WTC11 (cell line): Measurements from ENCODE around the gene SERPINB8. TPM values are rescaled to one million over a fixed set of nuclear protein-coding genes. Genes with fewer than 3 reads are reported as not detected.

Experiments
- ATAC-seq: fragments of 200-7000 bp; cut with Tn5 transposase; 2 replicates; pipeline ENCODE4 v1.10.0; 2021; ENCODE audit warnings: mild to moderate bottlenecking, moderate library complexity
- CTCF ChIA-PET: fragments of 300-600 bp; sonication (Branson Sonifier 250); formaldehyde crosslinking; loops from one replicate; lab custom pipeline; 2021; ENCODE audit warnings: antibody characterized with exemption; lab: Charles Lee
- POLR2A ChIA-PET: fragments of 350-600 bp; sonication (Branson Sonifier 250); formaldehyde crosslinking; loops from one replicate; lab custom pipeline; 2021; ENCODE audit warnings: antibody characterized with exemption; lab: Charles Lee
- DNase-seq: peaks from one replicate; pipeline ENCODE4 v3.0.0; 2021; ENCODE audit warnings: low spot score
- H3K27ac Mint-ChIP-seq: 2 replicates; pipeline ENCODE4 v1.8.0; 2021; ENCODE audit warnings: mixed read lengths
- H3K27me3 Mint-ChIP-seq: 2 replicates; pipeline ENCODE4 v1.8.0; 2021; ENCODE audit warnings: low read depth, mild to moderate bottlenecking, moderate library complexity, mixed read lengths
- H3K36me3 Mint-ChIP-seq: 2 replicates; pipeline ENCODE4 v1.8.0; 2021; ENCODE audit warnings: mixed read lengths
- H3K4me1 Mint-ChIP-seq: 2 replicates; pipeline ENCODE4 v1.8.0; 2022; ENCODE audit warnings: mixed read lengths
- H3K4me3 Mint-ChIP-seq: 2 replicates; pipeline ENCODE4 v1.8.0; 2021; ENCODE audit warnings: mild to moderate bottlenecking, moderate library complexity, mixed read lengths
- H3K9me3 Mint-ChIP-seq: 2 replicates; pipeline ENCODE4 v1.8.0; 2021; ENCODE audit warnings: mixed read lengths
- ATF1 ChIP-seq: sonication (generic); formaldehyde crosslinking; IDR thresholded peaks from 2 replicates; pipeline ENCODE4 v1.8.1; 2023; ENCODE audit warnings: mild to moderate bottlenecking, moderate library complexity, missing genetic modification reagents
- CDX4 ChIP-seq: fragments of 250-450 bp; sonication (Bioruptor Pico); IDR thresholded peaks from 2 replicates; pipeline ENCODE4 v1.9.0; 2021; ENCODE audit warnings: moderate library complexity, mild to moderate bottlenecking, inconsistent platforms, borderline replicate concordance
- ERG ChIP-seq: fragments of 250-450 bp; sonication (Bioruptor Pico); IDR thresholded peaks from 2 replicates; pipeline ENCODE4 v1.8.0; 2021; ENCODE audit warnings: mild to moderate bottlenecking
- JUN ChIP-seq: sonication (generic); formaldehyde crosslinking; IDR thresholded peaks from 2 replicates; pipeline ENCODE4 v1.8.0; 2023; ENCODE audit warnings: mild to moderate bottlenecking, missing genetic modification reagents
- NFATC4 ChIP-seq: fragments of 250-450 bp; sonication (Bioruptor Pico); IDR thresholded peaks from 2 replicates; pipeline ENCODE4 v1.9.0; 2021; ENCODE audit warnings: mild to moderate bottlenecking
- TCF7 ChIP-seq: sonication (generic); formaldehyde crosslinking; IDR thresholded peaks from 2 replicates; pipeline ENCODE4 v1.8.0; 2022; ENCODE audit warnings: mild to moderate bottlenecking, low read depth, missing genetic modification reagents, moderate library complexity
- USF1 ChIP-seq: sonication (generic); formaldehyde crosslinking; IDR thresholded peaks from 2 replicates; pipeline ENCODE4 v1.8.0; 2022; ENCODE audit warnings: mild to moderate bottlenecking, missing genetic modification reagents
- ZBTB21 ChIP-seq: sonication (generic); formaldehyde crosslinking; IDR thresholded peaks from 2 replicates; pipeline ENCODE4 v1.8.1; 2023; ENCODE audit warnings: mild to moderate bottlenecking, missing genetic modification reagents, borderline replicate concordance
- ZNF121 ChIP-seq: sonication (generic); formaldehyde crosslinking; IDR thresholded peaks from 2 replicates; pipeline ENCODE4 v1.8.0; 2023; ENCODE audit warnings: missing genetic modification reagents
- ZNF232 ChIP-seq: sonication (generic); formaldehyde crosslinking; IDR thresholded peaks from 2 replicates; pipeline ENCODE4 v1.8.0; 2022; ENCODE audit warnings: mild to moderate bottlenecking, missing genetic modification reagents
- ZNF423 ChIP-seq: fragments of 250-450 bp; sonication (Bioruptor Pico); IDR thresholded peaks from 2 replicates; pipeline ENCODE4 v2.1.2; 2022; ENCODE audit warnings: mild to moderate bottlenecking, moderate library complexity
- ZNF425 ChIP-seq: fragments of 250-450 bp; sonication (Bioruptor Pico); conservative IDR thresholded peaks from 2 replicates; pipeline ENCODE4 v1.9.0; 2021; ENCODE audit warnings: mild to moderate bottlenecking
- total RNA-seq: library from RNA; stranded (reverse); gene quantifications from 3 replicates; pipeline ENCODE4 v1.2.3, GENCODE V29; 2021
- TF ChIP-seq, protein P1 (sequence below): sonication (generic); formaldehyde crosslinking; IDR thresholded peaks from 2 replicates; pipeline ENCODE4 v1.8.1; 2022; ENCODE audit warnings: low read depth, mild to moderate bottlenecking, moderate library complexity, missing genetic modification reagents, borderline replicate concordance
- TF ChIP-seq, protein P2 (sequence below): sonication (generic); formaldehyde crosslinking; IDR thresholded peaks from 2 replicates; pipeline ENCODE4 v1.8.0; 2023; ENCODE audit warnings: mild to moderate bottlenecking, missing genetic modification reagents
- TF ChIP-seq, protein P3 (sequence below): fragments of 250-450 bp; sonication (Bioruptor Pico); IDR thresholded peaks from 2 replicates; pipeline ENCODE4 v1.9.0; 2021; ENCODE audit warnings: mild to moderate bottlenecking, borderline replicate concordance
- TF ChIP-seq, protein P4 (sequence below): fragments of 200-600 bp; IDR thresholded peaks from 2 replicates; pipeline ENCODE4 v1.8.0; 2022; ENCODE audit warnings: antibody characterized with exemption

Gene SERPINB8
- total RNA-seq, 1 experiment from 2014 or later, result 0.46 TPM

DNA sequence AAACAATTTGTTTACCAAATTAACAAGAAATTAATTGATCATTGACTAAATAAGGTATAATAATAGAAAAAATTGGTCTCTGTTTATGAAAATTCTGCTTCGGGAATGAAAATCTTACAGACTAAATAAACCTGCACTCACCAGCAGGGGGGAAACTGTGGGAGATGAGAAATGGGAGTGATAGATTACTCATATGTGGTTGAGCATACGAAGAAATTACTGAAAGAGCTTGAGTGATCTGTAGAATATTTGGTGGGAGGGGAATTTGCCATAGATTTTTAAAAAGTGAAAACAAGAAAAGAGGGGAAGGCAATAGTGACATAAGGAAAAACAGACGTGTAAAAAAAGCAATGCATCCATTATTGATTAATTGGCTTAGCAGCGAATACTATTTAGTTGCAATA lies 18.6 kb upstream of the SERPINB8 start:
- ChIA-PET POLR2A (no interaction called here), CTCF (no interaction called here)
- no peak overlapping the region for H3K4me3 Mint-ChIP-seq
- ATAC-seq, result no peak
- H3K4me1 Mint-ChIP-seq, result peaks cover 19% of the 10 kb centered on the region
- peaks cover 13% of the 10 kb centered on the region for H3K27me3 Mint-ChIP-seq
- DNase-seq, result no peak
- H3K27ac Mint-ChIP-seq, result no peak overlapping the region
- peaks cover 6% of the 10 kb centered on the region for H3K9me3 Mint-ChIP-seq
- TF ChIP-seq ZNF232 (CRISPR knock-in tag) (no peak), JUN (CRISPR knock-in tag) (no peak), NFATC4 (no peak), ZNF121 (CRISPR knock-in tag) (no peak), TCF7 (no peak), CDX4 (CRISPR knock-in tag) (no peak), ZNF425 (CRISPR knock-in tag) (no peak), ZBTB21 (CRISPR knock-in tag) (no peak), ATF1 (no peak), USF1 (no peak), ZNF423 (CRISPR knock-in tag) (no peak), ERG (CRISPR knock-in tag) (no peak)
- TF ChIP-seq, protein P1, sequence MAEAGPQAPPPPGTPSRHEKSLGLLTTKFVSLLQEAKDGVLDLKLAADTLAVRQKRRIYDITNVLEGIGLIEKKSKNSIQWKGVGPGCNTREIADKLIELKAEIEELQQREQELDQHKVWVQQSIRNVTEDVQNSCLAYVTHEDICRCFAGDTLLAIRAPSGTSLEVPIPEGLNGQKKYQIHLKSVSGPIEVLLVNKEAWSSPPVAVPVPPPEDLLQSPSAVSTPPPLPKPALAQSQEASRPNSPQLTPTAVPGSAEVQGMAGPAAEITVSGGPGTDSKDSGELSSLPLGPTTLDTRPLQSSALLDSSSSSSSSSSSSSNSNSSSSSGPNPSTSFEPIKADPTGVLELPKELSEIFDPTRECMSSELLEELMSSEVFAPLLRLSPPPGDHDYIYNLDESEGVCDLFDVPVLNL, result no peak
- TF ChIP-seq, protein P2, sequence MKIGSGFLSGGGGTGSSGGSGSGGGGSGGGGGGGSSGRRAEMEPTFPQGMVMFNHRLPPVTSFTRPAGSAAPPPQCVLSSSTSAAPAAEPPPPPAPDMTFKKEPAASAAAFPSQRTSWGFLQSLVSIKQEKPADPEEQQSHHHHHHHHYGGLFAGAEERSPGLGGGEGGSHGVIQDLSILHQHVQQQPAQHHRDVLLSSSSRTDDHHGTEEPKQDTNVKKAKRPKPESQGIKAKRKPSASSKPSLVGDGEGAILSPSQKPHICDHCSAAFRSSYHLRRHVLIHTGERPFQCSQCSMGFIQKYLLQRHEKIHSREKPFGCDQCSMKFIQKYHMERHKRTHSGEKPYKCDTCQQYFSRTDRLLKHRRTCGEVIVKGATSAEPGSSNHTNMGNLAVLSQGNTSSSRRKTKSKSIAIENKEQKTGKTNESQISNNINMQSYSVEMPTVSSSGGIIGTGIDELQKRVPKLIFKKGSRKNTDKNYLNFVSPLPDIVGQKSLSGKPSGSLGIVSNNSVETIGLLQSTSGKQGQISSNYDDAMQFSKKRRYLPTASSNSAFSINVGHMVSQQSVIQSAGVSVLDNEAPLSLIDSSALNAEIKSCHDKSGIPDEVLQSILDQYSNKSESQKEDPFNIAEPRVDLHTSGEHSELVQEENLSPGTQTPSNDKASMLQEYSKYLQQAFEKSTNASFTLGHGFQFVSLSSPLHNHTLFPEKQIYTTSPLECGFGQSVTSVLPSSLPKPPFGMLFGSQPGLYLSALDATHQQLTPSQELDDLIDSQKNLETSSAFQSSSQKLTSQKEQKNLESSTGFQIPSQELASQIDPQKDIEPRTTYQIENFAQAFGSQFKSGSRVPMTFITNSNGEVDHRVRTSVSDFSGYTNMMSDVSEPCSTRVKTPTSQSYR (CRISPR knock-in tag), result no peak
- TF ChIP-seq, protein P3, sequence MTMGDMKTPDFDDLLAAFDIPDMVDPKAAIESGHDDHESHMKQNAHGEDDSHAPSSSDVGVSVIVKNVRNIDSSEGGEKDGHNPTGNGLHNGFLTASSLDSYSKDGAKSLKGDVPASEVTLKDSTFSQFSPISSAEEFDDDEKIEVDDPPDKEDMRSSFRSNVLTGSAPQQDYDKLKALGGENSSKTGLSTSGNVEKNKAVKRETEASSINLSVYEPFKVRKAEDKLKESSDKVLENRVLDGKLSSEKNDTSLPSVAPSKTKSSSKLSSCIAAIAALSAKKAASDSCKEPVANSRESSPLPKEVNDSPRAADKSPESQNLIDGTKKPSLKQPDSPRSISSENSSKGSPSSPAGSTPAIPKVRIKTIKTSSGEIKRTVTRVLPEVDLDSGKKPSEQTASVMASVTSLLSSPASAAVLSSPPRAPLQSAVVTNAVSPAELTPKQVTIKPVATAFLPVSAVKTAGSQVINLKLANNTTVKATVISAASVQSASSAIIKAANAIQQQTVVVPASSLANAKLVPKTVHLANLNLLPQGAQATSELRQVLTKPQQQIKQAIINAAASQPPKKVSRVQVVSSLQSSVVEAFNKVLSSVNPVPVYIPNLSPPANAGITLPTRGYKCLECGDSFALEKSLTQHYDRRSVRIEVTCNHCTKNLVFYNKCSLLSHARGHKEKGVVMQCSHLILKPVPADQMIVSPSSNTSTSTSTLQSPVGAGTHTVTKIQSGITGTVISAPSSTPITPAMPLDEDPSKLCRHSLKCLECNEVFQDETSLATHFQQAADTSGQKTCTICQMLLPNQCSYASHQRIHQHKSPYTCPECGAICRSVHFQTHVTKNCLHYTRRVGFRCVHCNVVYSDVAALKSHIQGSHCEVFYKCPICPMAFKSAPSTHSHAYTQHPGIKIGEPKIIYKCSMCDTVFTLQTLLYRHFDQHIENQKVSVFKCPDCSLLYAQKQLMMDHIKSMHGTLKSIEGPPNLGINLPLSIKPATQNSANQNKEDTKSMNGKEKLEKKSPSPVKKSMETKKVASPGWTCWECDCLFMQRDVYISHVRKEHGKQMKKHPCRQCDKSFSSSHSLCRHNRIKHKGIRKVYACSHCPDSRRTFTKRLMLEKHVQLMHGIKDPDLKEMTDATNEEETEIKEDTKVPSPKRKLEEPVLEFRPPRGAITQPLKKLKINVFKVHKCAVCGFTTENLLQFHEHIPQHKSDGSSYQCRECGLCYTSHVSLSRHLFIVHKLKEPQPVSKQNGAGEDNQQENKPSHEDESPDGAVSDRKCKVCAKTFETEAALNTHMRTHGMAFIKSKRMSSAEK (CRISPR knock-in tag), result no peak
- TF ChIP-seq, protein P4, sequence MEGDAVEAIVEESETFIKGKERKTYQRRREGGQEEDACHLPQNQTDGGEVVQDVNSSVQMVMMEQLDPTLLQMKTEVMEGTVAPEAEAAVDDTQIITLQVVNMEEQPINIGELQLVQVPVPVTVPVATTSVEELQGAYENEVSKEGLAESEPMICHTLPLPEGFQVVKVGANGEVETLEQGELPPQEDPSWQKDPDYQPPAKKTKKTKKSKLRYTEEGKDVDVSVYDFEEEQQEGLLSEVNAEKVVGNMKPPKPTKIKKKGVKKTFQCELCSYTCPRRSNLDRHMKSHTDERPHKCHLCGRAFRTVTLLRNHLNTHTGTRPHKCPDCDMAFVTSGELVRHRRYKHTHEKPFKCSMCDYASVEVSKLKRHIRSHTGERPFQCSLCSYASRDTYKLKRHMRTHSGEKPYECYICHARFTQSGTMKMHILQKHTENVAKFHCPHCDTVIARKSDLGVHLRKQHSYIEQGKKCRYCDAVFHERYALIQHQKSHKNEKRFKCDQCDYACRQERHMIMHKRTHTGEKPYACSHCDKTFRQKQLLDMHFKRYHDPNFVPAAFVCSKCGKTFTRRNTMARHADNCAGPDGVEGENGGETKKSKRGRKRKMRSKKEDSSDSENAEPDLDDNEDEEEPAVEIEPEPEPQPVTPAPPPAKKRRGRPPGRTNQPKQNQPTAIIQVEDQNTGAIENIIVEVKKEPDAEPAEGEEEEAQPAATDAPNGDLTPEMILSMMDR, result no peak
- H3K36me3 Mint-ChIP-seq, result no peaks in the 10 kb centered on the region; the same call in 1 of the 2 replicates
